AG09319 (cell line): ENCODE measurements around the gene TRIM60.

ENCODE experiments used
- DNase-seq: peaks from one replicate; pipeline ENCODE4 v3.0.0-alpha.2; 2010; ENCODE audit warnings: low read depth; ENCODE audit errors: extremely low read depth
- TF ChIP-seq, protein P1 (sequence below): IDR thresholded peaks from 2 replicates; pipeline ENCODE4 v1.5.1; 2011; ENCODE audit warnings: low read depth, mild to moderate bottlenecking, inconsistent platforms, low read length, moderate library complexity

The TRIM60 gene

DNA sequence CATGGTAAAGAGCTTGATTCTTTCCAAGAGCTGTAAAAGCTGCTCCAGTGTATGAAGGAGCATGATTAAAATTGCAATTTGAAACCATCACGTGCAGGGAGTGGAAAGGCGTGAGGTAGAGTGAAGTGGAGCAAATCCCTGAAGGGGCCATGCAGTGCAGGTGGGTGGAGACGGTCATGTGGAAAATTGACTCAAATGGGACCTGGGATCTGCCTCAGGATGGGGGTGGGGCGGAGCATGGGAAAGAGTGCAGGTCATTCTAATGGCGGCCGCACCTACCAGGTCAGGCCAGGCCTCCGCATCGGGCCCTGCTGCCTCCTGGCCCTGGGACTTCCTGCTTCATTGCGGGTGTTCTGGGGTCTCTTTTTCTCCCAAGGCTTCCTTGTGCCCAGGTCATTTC, 25.3 kb upstream of the TRIM60 start:
- TF ChIP-seq, protein P1, sequence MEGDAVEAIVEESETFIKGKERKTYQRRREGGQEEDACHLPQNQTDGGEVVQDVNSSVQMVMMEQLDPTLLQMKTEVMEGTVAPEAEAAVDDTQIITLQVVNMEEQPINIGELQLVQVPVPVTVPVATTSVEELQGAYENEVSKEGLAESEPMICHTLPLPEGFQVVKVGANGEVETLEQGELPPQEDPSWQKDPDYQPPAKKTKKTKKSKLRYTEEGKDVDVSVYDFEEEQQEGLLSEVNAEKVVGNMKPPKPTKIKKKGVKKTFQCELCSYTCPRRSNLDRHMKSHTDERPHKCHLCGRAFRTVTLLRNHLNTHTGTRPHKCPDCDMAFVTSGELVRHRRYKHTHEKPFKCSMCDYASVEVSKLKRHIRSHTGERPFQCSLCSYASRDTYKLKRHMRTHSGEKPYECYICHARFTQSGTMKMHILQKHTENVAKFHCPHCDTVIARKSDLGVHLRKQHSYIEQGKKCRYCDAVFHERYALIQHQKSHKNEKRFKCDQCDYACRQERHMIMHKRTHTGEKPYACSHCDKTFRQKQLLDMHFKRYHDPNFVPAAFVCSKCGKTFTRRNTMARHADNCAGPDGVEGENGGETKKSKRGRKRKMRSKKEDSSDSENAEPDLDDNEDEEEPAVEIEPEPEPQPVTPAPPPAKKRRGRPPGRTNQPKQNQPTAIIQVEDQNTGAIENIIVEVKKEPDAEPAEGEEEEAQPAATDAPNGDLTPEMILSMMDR: no peak
- DNase-seq: no peak

DNA sequence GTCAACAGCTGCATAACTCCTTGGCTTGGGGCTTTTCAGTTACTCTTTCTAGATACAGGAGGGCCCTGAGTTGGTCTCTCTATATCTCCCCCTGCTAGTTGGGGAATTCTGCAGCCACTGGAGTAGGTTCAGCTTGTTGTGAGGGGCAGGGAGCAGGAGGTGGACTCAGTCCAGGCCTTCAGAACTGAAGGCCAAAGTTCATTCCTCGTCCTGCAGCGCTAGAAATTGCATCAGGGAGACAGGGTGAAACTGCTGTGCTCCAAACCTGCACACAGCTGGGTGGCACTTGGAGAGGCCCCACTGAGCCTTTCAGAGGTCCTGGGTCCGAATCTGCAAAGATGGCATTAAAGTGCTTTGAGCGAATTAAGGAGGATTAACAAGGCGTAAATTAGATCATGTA, 24.9 kb upstream of the TRIM60 start:
- no peak for DNase-seq
- TF ChIP-seq, protein P1: no peak

DNA sequence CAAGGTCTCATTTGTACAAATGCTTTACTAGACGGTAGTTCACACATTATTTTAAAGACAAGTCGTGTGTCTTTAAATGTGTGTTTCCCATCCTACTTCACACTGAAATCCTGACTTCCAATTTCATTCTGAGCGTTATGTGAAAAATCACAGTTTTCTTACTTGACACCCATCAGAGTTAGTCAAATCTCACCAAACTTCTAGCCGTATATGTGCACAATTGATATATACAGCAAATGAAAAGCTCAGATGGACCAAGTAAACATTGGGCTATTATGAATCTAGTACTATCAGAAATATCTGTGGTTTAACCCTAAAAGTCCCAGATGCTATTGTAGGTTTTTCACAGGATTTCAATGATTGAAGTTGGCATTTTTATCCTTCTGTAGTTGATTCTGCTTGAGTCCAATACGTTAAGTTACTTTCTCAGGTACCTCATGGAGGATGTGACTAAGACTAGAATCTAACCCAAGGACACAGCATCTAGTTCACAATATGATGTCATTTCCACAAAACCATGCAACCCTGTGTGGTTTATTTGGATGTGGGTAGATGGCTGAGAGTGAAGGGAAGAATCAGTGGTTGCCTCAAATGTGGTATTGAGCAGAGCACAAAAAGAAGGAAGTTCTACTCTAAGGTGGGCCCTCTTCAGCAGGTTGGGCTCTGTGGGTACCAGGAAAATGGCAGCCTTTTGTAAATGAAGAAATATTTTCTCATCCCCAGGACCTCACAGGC, 22.1 kb upstream of the TRIM60 start:
- TF ChIP-seq, protein P1: no peak
- no peak for DNase-seq

DNA sequence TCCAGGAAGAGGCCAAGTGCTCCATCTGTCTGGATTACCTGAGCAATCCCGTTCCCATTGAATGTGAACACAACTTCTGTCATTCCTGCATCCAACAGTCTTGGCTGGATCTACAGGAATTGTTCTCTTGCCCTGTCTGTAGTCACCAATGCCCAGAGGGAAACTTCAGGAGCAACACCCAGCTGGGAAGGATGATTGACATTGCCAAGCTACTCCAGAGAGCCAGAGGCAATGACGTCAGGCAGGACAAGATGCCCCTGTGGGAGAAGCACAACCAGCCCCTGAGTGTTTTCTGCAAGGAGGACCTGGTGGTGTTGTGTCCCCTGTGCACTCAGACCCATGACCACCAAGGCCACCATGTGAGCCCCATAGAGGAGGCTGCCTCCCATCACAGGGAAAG, 21.3 kb upstream of the TRIM60 start:
- no peak for DNase-seq
- TF ChIP-seq, protein P1: no peak

DNA sequence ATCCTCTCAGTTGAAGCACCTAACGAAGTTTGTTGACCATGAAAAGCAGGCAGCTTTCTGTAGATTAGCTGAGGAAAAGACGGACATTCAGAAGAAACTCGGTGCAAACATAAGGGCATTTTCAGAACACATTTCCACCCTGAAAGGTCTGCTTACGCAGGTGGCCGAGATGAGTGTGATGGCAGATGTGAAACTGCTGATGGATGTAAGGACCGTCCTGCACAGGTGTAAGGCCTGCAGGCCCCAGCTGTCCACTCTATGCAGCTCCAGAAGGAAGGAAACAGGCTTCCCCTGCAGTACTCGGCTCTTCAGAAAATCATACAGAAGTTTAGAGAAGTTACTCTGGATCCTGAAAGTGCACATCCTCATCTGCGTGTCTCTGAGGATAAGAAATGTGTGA, 20.8 kb upstream of the TRIM60 start:
- TF ChIP-seq, protein P1: no peak
- no peak for DNase-seq

DNA sequence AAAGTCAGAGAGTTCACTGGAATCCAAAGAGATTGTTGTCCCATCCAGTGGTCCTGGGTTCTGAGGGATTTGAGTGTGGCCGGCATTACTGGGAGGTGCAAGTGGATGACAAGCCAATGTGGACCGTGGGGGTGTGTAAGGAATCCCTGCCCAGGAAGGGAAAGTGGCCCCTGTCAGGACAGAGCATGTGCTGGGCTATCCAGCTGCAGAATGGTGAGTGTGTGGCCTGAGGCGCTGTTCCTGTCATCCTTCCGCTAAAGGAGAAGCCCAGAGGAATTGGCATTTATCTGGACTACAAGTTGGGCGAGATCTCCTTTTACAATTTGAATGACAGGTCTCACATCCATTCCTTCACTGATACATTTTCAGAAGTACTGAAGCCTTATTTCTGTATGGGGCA, 20.4 kb upstream of the TRIM60 start:
- no peak for DNase-seq
- TF ChIP-seq, protein P1: no peak

DNA sequence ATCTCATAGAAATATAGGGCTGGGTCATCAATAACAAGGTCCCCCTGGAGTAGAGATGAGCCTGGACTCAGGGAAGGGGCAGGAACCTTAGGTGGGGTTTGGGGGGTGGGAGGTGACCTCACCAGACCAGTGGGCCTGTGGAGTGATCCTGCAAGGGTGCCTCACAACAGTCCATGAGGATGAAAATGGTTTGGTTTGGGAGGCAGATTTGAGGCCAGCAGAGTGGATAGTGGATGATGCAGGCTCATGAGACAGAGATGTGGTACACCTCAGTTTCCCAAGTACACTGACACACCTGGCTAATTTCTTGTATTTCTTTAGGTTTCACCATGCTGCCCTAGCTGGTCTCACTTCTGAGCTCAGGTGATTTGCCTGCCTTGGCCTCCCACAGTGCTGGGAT, 18.1 kb upstream of the TRIM60 start:
- DNase-seq: no peak
- TF ChIP-seq, protein P1: no peak
